CD14-positive monocyte (primary cell): ENCODE data around the gene GNGT1. TPM values are rescaled to one million over a fixed set of nuclear protein-coding genes. Genes with fewer than 3 reads are reported as not detected.
A peak's percentile ranks its signal among the peaks of the same experiment; 100 is the strongest.

Source experiments
- DNase-seq, 3 donors: peaks; one replicate each; pipeline ENCODE4 v3.0.0-alpha.2; 2011 to 2022
- H2AFZ ChIP-seq: 2 replicates; pipeline ENCODE4 v1.6.0; 2012; ENCODE audit warnings: mild to moderate bottlenecking, low read depth, low read length, inconsistent platforms; ENCODE audit not compliant: insufficient read depth, poor library complexity, severe bottlenecking
- H3K27ac ChIP-seq, 2 donors: 1 replicate in 1 of 2; 2 replicates in 1 of 2; pipeline ENCODE4 v1.5.1; 2012 to 2013; ENCODE audit warnings: low read length in 2 of 2, control low read depth in 1 of 2, inconsistent platforms in 1 of 2, low read depth in 1 of 2, mild to moderate bottlenecking in 1 of 2
- H3K27me3 ChIP-seq, 2 donors: one replicate each; pipeline versions ENCODE4 v1.6.0 to v1.6.1; 2011 to 2013; ENCODE audit warnings: low read length in 2 of 2; ENCODE audit not compliant: control insufficient read depth in 2 of 2, insufficient read depth in 2 of 2
- H3K36me3 ChIP-seq, 2 donors: replicated peaks in 1 of 2; 1 replicate in 1 of 2; 2 replicates in 1 of 2; pipeline versions ENCODE4 v1.5.1 to v1.6.1; 2012 to 2013; ENCODE audit warnings: low read length in 2 of 2, control low read depth in 1 of 2, inconsistent platforms in 1 of 2, mild to moderate bottlenecking in 1 of 2; ENCODE audit not compliant: insufficient read depth in 2 of 2, control insufficient read depth in 1 of 2
- H3K4me1 ChIP-seq, 2 donors: 1 replicate in 1 of 2; 2 replicates in 1 of 2; pipeline versions ENCODE4 v1.5.1 to v1.6.1; 2012 to 2013; ENCODE audit warnings: low read length in 2 of 2, control low read depth in 1 of 2, inconsistent platforms in 1 of 2, mild to moderate bottlenecking in 1 of 2, moderate library complexity in 1 of 2; ENCODE audit not compliant: insufficient read depth in 2 of 2, control insufficient read depth in 1 of 2
- H3K4me2 ChIP-seq: replicated peaks from 2 replicates; pipeline ENCODE3; 2012; ENCODE audit warnings: low read length, moderate library complexity, mild to moderate bottlenecking; ENCODE audit not compliant: poor library complexity, severe bottlenecking; ENCODE audit errors: extremely low read depth
- H3K4me3 ChIP-seq, 3 experiments: fragments of 200-600 bp in 1 of 3; sonication (generic) in 1 of 3; replicated peaks in 1 of 3; 1 replicate in 2 of 3; 2 replicates in 1 of 3; pipeline ENCODE4 v1.5.1; 2011 to 2013; ENCODE audit warnings: low read length in 3 of 3, mild to moderate bottlenecking in 3 of 3, control low read depth in 2 of 3, low read depth in 2 of 3, inconsistent platforms in 1 of 3, moderate library complexity in 1 of 3
- H3K79me2 ChIP-seq: 2 replicates; pipeline ENCODE4 v1.6.0; 2012; ENCODE audit warnings: mild to moderate bottlenecking, control low read depth, inconsistent platforms, low read length, moderate library complexity; ENCODE audit not compliant: insufficient read depth
- H3K9ac ChIP-seq: 2 replicates; pipeline ENCODE4 v1.6.0; 2017; ENCODE audit warnings: low read length, mild to moderate bottlenecking; ENCODE audit not compliant: insufficient read depth, poor library complexity, severe bottlenecking
- H3K9me3 ChIP-seq, 2 donors: replicated peaks in 1 of 2; 1 replicate in 1 of 2; 2 replicates in 1 of 2; pipeline versions ENCODE4 v1.5.1 to v1.6.1; 2012 to 2013; ENCODE audit warnings: low read length in 2 of 2, control low read depth in 1 of 2; ENCODE audit not compliant: control insufficient read depth in 1 of 2, insufficient read depth in 1 of 2
- H4K20me1 ChIP-seq: 2 replicates; pipeline ENCODE4 v1.6.0; 2012; ENCODE audit warnings: mild to moderate bottlenecking, low read length, control low read depth, moderate library complexity; ENCODE audit not compliant: insufficient read depth
- H3K27ac Mint-ChIP-seq, 7 donors: one replicate each; pipeline ENCODE4 v1.8.0; 2020; ENCODE audit warnings: mild to moderate bottlenecking in 7 of 7, mixed read lengths in 7 of 7, moderate library complexity in 6 of 7, inconsistent platforms in 2 of 7
- H3K27me3 Mint-ChIP-seq, 3 donors: one replicate each; pipeline ENCODE4 v1.8.0; 2021 to 2022; ENCODE audit warnings: low read depth in 3 of 3, mild to moderate bottlenecking in 3 of 3, mixed read lengths in 3 of 3, moderate library complexity in 3 of 3, inconsistent platforms in 1 of 3
- H3K36me3 Mint-ChIP-seq, 2 donors: one replicate each; pipeline ENCODE4 v1.8.0; 2020; ENCODE audit warnings: mixed read lengths in 2 of 2, inconsistent platforms in 1 of 2, mild to moderate bottlenecking in 1 of 2
- H3K4me1 Mint-ChIP-seq: one replicate; pipeline ENCODE4 v1.8.0; 2020; ENCODE audit warnings: mild to moderate bottlenecking, mixed read lengths
- H3K4me3 Mint-ChIP-seq, 2 donors: one replicate each; pipeline ENCODE4 v1.8.0; 2020; ENCODE audit warnings: mild to moderate bottlenecking in 2 of 2, mixed read lengths in 2 of 2, moderate library complexity in 1 of 2
- H3K9me3 Mint-ChIP-seq, 7 donors: one replicate each; pipeline ENCODE4 v1.8.0; 2020 to 2022; ENCODE audit warnings: mixed read lengths in 7 of 7, mild to moderate bottlenecking in 6 of 7, moderate library complexity in 6 of 7, inconsistent platforms in 2 of 7
- WGBS: methylation state at CpG from one replicate; pipeline ENCODE4 v1.1.5; 2013; ENCODE audit warnings: missing lambda C conversion rate; ENCODE audit not compliant: insufficient coverage; 5-methylcytosine and 5-hydroxymethylcytosine counted together
- intact Hi-C, 2 donors: fragments of 100-400 bp; cut with micrococcal nuclease; formaldehyde crosslinking; loops; one replicate each; pipeline versions ENCODE4 v1.15.0 to v1.15.1; 2023
- polyA plus RNA-seq, 3 donors: library from polyadenylated mRNA; depleted of rRNA in 1 of 3; unstranded in 2 of 3; stranded (reverse) in 1 of 3; fragments of 300-500 nt in 2 of 3; fragments of >200 nt in 1 of 3; fragmentation: Illumina TruSeq in 2 of 3; gene quantifications; 1 replicate in 2 of 3; 2 replicates in 1 of 3; pipeline ENCODE4 v1.2.3, GENCODE V29; 2012 to 2021
- TF ChIP-seq, protein P1 (sequence below): fragments of 200-600 bp; IDR thresholded peaks from one replicate; pipeline ENCODE4 v1.8.0; 2022; ENCODE audit warnings: antibody characterized with exemption, mild to moderate bottlenecking

GNGT1 gene
- polyA plus RNA-seq, 3 donors = not detected

DNA sequence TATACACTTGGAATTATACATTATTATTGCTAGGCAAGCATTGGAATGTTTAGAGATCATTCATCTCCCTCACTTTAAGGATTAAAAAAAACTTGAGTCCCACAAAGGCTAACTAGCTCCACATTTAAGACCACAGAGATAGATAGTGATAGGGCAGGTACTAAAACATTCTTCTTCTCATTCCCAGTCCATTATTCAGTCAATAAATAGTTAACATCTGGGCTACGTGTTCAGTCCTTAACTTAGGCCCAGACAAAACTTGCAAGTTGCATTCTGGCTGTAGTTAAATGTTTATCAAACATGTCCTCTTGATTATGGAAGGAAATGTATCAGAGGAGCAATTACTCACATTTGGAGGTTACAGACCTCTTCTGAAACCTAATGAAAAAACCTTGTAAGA, 17.6 kb downstream of the GNGT1 start:
- Histone ChIP-seq H3K4me1 (peaks cover 5 to 6% of the 10 kb centered on the region in 2 donors), H3K36me3 (no peaks in the 10 kb centered on the region), H3K4me3 (no peak overlapping the region), H3K79me2 (no peaks in the 10 kb centered on the region), H4K20me1 (no peaks in the 10 kb centered on the region), H3K9ac (no peak overlapping the region), H3K27me3 (peaks cover 28% of the 10 kb centered on the region in 2 donors), H3K27ac (no peak overlapping the region), H3K4me2 (no peak overlapping the region), H3K9me3 (no peaks in the 10 kb centered on the region), H2AFZ (no peak overlapping the region)
- Mint-ChIP-seq H3K27me3 (peaks cover 18 to 35% (median 27%) of the 10 kb centered on the region in 3 donors), H3K9me3 (peaks cover 0 to 1% (median 0%) of the 10 kb centered on the region in 7 donors), H3K36me3 (no peaks in the 10 kb centered on the region), H3K4me3 (peak overlapping the region in 1 of 2 donors; percentile 2), H3K27ac (no peak overlapping the region), H3K4me1 (peaks cover 10% of the 10 kb centered on the region)
- TF ChIP-seq, protein P1, sequence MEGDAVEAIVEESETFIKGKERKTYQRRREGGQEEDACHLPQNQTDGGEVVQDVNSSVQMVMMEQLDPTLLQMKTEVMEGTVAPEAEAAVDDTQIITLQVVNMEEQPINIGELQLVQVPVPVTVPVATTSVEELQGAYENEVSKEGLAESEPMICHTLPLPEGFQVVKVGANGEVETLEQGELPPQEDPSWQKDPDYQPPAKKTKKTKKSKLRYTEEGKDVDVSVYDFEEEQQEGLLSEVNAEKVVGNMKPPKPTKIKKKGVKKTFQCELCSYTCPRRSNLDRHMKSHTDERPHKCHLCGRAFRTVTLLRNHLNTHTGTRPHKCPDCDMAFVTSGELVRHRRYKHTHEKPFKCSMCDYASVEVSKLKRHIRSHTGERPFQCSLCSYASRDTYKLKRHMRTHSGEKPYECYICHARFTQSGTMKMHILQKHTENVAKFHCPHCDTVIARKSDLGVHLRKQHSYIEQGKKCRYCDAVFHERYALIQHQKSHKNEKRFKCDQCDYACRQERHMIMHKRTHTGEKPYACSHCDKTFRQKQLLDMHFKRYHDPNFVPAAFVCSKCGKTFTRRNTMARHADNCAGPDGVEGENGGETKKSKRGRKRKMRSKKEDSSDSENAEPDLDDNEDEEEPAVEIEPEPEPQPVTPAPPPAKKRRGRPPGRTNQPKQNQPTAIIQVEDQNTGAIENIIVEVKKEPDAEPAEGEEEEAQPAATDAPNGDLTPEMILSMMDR = no peak
- DNase-seq = no peak
- intact Hi-C loops = no loop called here
- WGBS = no CpG with 5 or more reads among the region's 1 CpG

DNA sequence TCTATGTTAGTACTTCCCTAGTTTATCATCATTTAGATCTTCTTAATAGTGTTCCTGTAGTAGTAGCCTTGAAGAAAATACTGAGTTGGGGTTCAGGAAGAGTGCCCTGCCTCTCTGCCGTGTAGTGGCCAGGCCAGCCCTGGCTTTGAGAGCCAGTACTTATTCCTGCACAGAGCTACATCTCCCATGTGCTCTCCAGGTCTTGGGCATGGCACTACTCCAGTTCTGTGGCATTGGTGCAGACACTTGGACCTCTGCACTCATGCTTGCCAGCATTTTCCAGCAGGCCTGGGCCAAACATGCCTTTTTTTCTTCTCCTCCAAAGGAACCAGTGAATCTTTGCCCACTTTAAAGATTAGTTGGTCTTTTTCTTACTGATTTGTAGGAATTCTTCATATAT, 20.4 kb downstream of the GNGT1 start:
- Mint-ChIP-seq H3K27ac (no peak overlapping the region), H3K9me3 (peaks cover 0 to 1% (median 0%) of the 10 kb centered on the region in 7 donors), H3K4me1 (peaks cover 5% of the 10 kb centered on the region), H3K4me3 (no peak overlapping the region), H3K27me3 (peaks cover 8 to 16% (median 13%) of the 10 kb centered on the region in 3 donors), H3K36me3 (no peaks in the 10 kb centered on the region)
- 71% methylated on average over 1 of the region's 1 CpG for WGBS
- TF ChIP-seq, protein P1 = no peak
- Histone ChIP-seq H4K20me1 (no peaks in the 10 kb centered on the region), H3K4me2 (no peak overlapping the region), H3K4me3 (no peak overlapping the region), H3K27ac (no peak overlapping the region), H3K4me1 (peaks cover 1 to 3% of the 10 kb centered on the region in 2 donors), H3K9me3 (no peaks in the 10 kb centered on the region), H3K36me3 (no peaks in the 10 kb centered on the region), H3K27me3 (peaks cover 13 to 15% of the 10 kb centered on the region in 2 donors), H3K9ac (no peak overlapping the region), H3K79me2 (no peaks in the 10 kb centered on the region), H2AFZ (no peak overlapping the region)
- DNase-seq = no peak
- intact Hi-C loops = no loop called here
